ENCODE measurements around the gene MARCHF11. TPM values are rescaled to one million over a fixed set of nuclear protein-coding genes. Genes with fewer than 3 reads are reported as not detected.

MARCHF11 gene

Small RNA genes within 50 kb of the gene (small RNA-seq; reads per million reads assigned to genes)
- gene RNA5SP178 (ENCODE audit: low read depth): not detected
